HK-2 (cell line): ENCODE results near the gene NPLOC4.
"Not testable (repeated sequence)": the region's sequence is repeated elsewhere in the genome, so short reads cannot be mapped to it uniquely, and the experiment has no call there.

Experiments
- DNase-seq: peaks from one replicate; pipeline ENCODE4 v3.0.0-alpha.2; 2018; ENCODE audit not compliant: unreplicated experiment

NPLOC4 gene

GRCh38 chr17:81534157-81535006 is 102.5 kb downstream of the NPLOC4 start:
- no peak for DNase-seq

GRCh38 chr17:81533339-81534141 is 103.4 kb downstream of the NPLOC4 start:
- no peak for DNase-seq

GRCh38 chr17:81532490-81533287 is 104.2 kb downstream of the NPLOC4 start:
- DNase-seq = no peak

GRCh38 chr17:81531998-81532404 is 104.9 kb downstream of the NPLOC4 start:
- not testable (repeated sequence) for DNase-seq

- not testable (repeated sequence) for DNase-seq
These were observed 105.9 kb downstream of the NPLOC4 start for GRCh38 chr17:81531013-81531412.

GRCh38 chr17:81529437-81529803 is 107.5 kb downstream of the NPLOC4 start:
- no peak for DNase-seq

GRCh38 chr17:81528651-81529436 is 108.1 kb downstream of the NPLOC4 start:
- no peak for DNase-seq

GRCh38 chr17:81528384-81528650 is 108.6 kb downstream of the NPLOC4 start:
- no peak for DNase-seq

- no peak for DNase-seq
These were observed 109.1 kb downstream of the NPLOC4 start, which contains the start of gene FSCN2 for GRCh38 chr17:81527591-81528383. Gene FSCN2 (plus strand): TSS chr17:81528377. CDS start chr17:81528532, 155 bp downstream.

GRCh38 chr17:81526662-81527571 is 110.0 kb downstream of the NPLOC4 start:
- no peak for DNase-seq

- DNase-seq = no peak
These were observed 112.1 kb downstream of the NPLOC4 start for GRCh38 chr17:81524865-81525159.

GRCh38 chr17:81524039-81524864 is 112.7 kb downstream of the NPLOC4 start:
- no peak for DNase-seq

- peak; percentile 57 for DNase-seq
These were observed 113.4 kb downstream of the NPLOC4 start for GRCh38 chr17:81523402-81524038.

- DNase-seq = peak; percentile 74
These were observed 114.2 kb downstream of the NPLOC4 start for GRCh38 chr17:81522491-81523401.

GRCh38 chr17:81520021-81520901 is 116.7 kb downstream of the NPLOC4 start:
- DNase-seq = peak; percentile 1
